Activated T-cell treated with anti-CD3 and anti-CD28 coated beads for 1 hour (primary cell): ENCODE results near the gene LSM11.

Experiments
- DNase-seq: peaks from one replicate; pipeline ENCODE4 v3.0.0-alpha.2; 2020; ENCODE audit warnings: low read depth

LSM11 gene

DNA sequence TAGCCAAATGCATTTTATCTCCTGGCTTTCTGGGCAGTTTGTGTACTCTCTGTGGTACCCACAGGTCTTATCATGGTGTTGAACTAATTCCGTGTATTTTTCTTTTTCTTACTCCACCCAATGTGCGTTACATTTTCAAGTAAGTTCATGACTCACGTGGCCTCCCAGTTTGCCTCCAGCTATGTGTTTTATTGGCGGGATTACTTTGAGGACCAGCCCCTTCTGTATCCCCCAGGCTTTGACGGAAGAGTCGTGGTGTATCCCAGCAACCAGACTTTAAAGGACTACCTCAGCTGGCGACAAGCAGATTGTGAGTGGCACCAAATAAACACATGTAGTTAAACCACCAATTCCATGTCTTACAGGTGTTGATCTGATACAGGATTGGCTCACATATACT lies 9.1 kb upstream of the LSM11 start:
- no peak for DNase-seq

DNA sequence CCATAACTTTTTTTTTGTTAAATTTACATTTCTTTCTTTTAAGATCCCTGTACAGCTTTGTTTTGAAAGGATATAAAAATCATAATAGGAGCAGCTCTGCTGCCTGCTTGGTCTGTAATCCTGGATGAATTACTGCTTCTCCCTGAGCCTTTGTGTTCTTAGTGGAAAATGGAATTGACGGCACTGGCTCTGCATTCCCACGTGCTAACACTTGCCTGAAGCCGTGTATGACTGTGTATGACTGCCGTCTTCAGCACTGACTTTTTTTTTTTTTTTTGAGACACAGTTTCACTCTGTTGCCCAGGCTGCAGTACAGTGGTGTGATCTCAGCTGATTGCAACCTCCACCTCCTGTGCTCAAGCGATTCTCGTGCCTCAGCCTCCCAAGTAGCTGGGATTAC lies 7.5 kb upstream of the LSM11 start:
- no peak for DNase-seq

DNA sequence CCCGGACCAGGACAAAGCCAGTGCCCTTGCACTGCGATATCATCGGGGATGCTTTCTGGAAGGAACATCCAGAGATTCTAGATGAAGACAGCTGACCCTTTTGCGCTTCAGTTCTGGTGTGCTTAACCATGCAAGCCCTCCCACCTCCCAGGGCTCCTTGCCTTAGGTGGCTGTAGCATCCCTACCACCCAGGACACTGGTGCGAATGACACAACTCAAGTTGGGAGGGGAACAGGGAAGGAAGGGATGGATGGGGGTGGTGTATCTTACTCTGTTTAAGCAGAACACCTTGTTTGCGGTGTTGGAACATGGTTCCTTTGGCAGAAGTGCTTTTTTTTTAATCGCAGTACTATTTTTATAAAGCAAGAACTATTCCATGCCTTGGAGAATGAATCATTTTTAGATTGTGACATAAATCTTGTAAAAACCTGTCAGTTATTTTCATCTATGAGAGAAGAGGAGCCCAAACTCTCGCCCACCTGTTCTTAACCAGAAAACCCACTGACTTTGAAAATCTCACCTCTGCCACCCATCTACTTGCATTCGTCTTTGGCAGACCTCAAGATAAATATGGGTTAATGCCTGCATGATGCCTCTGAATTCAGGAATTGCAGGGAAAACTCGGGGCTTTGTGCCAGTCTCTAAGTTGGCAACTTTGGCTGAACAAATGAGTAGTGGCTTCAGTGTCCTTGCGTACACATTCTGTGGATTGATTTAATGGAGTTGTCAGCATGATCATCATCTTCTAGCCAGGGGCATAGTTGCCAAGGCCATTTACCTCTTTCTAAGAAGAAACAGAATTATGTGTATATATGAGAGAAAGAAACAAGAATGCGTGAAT lies 3.9 kb upstream of the LSM11 start:
- no peak for DNase-seq

DNA sequence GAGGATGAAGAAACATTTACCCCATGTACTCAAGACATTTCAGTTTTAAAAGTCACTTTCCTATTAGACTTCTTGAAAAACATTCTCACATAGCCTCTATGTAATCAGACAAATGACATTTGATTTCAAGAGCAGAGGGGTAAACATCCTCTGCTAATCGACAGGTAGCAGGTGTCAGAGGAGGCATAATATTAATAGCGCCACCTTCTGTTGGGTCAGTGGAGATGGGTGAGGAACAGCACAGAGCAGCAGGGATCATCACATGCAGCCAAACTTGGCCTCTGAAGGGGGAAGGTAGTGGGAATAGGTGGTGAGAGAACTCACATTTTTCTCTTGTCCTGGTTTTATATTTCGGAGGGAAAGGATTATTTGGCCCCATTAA lies 3.3 kb upstream of the LSM11 start:
- DNase-seq = no peak

DNA sequence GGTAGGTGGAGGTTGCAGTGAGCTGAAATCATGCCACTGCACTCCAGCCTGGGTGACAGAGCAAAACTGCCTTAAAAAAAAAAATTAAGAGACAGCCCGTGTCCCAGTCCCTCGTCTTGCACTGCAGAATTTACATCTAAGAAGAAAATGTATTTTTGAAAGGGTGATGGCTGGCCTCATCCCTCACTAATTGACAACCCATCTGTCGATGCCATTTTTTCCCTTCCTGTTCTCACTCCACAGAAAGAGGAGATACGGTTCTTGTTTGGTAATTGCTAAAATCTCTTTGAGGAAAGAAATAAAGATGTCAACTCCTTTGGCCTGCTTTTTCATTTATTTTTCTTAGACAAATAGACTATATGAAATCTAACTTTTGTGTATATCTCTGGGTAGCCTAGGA lies 2.4 kb upstream of the LSM11 start:
- no peak for DNase-seq

DNA sequence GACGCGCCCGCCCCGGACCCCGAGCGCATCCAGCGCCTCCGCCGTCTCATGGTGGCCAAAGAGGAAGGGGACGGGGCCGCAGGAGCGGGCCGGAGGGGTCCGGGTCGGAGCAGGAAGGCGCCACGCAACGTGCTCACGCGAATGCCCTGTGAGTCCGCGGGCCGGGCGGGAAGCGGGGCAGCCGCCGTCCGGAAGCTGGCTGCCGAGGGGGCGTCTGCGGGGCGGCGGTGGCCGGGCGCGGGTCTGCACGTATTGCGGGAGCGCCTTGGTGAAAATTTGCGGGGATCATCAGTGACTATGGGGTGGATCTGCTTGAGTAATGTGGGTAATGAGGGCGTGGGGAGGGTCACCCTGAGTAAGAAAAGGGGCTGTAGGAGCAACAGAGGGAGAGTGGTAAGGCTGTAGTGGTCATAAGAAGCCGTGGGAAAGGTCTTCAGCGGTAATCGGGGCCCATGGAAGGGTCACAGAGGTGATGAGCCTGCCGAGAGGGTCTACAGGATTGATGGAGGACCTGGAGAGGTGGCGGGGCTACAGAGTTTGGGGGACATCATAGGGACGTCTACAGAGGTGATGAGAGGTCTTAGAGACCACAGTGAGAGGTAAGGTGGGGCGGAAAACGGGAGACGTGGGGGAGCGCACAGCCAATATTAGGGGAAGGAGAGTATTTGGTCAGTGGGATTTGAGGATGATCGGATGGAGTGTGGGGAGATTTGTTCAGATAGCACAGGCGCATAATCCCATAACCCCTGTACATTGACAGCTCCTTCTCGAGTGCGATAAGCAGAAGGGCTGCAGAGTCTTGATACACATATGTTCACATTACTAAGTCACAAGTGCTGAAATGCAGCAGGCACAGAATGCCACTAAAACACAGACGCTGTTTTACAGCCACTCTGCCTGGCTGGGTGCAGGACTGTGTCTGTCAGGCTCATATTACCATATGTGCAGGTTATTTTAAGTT lies 819 bp downstream of the LSM11 start:
- DNase-seq = no peak

DNA sequence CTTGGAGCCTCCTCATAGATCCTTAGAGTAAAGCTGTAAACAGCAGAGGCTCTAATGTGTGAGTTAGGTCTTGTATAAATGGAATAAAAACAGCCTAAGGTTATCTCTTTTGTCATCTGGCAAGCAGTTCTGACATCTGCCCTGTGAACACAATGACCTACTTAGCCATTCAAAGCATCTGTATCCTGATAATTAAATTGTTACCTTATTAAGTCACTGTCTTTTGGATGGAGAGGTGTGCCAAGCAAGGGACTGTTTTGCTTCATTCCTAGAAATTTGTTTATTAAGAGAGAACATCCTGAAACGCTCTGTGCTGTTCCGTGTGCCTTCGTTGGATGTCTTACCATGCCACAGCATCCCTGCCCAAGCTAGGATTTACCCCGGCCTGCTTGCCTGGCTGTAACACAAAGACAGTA lies 1.5 kb downstream of the LSM11 start:
- DNase-seq = no peak

DNA sequence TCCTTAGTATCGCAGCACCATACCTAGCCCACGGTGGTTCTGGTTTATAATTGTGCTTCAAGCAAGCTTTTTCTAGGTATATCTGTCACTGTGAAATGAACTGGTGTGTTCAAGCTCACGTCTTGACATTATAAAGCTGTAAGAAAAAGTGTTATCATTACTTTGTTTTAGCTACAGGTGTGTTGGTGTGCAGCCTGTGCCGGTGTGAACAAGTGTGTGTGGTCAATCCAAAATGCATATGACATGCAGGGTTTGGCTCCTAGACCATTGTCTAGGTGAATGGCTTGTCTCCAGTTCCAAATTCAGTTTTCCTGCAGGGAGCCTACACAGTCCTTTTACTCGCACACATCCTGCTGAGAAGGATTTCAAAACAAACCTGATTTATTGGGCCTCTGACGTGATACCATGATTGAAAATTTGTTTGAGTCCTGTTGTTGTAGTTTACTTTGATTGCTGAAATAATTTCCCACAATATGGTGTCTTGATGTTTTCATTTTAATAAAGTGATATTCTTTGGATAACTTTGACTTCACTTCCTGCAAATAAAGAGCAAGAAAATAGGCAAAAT lies 3.7 kb downstream of the LSM11 start:
- DNase-seq = no peak

DNA sequence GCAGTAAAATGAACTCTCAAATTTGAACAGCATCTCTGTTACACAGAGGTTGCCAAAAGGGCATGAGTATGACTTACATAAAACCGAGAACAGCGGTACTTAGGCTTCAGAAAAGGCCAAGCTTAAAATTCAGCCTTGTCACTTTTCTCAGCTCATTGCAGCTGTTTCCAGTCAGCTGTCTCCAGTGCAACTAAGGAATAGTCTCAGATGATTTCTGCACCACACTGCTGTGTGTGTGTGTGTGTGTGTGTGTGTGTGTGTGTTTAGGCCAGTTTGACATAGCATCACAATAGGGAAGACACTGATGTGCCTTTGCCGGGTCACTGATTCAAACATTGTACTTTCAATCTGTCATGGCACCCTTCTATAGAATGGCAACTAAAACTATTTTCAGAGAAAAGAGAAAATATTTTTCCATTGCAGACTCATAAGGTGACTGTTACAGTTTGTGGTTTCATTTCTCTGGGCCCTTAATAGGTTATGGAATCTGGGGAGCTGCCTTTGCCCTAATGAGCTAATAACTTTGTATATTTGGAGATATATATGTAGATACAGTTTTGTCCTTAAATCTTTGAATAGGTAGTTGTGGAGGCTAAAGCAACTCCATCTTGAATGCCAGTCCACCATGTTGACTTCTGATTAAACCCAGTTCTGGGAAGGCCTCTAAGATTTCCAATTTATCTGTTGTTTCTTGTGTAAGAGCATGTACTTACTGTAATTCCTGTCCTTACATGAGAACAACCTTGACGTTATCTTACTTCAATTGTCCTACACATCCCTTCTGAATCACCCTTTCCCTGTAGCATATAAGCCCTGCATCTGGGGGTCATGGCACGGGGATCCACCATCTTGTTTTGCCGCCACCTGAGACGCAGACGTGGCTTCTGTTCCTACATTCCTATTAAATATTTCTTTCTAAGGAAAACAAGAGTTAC lies 4.5 kb downstream of the LSM11 start:
- DNase-seq = no peak

DNA sequence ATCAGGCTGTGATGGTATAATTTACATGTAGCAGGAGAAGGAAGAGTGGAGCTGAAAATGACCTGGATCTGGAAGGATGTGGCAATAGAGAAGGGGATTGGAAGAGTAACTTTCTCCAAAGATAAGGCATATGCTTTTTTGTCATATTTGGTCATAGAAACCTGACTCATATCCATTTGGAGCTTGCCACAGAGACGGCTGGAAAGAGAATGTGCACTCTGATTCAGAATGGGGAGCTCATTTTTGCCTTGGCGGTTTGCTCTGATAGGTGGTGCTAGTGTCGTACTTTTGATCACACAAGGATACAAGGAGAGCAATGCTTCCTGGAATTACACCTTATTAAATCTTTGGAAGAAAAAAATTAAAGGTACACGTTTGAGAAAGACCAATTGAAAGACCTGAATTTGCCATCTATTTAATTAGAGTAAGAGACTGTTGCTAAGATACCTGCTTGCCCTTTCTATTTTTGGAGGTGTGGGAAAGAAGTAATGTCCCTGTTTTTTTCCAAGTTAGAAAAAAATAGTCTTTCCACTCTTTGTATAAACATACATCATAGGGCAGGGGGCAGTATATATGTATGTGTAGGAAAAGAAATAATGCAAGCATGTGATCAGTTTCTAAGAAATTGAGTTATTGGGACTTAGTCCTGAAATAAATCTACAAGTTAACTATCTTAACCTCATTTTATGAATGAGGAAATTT lies 5.4 kb downstream of the LSM11 start:
- no peak for DNase-seq

DNA sequence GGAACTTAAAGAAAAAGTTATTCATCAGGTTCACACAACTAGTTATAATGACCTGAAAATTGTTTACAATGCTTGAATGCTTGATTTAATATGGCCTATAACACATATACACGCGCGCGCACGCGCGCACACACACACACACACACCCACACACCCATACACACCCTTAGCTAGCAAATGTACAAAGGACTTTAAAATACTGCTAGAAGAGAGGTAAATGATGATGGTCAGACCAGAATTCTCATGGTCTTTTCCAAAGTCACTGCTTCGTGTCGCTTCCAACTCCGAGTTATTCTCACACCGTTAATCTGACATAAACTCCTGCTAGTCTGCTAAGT lies 5.9 kb downstream of the LSM11 start:
- no peak for DNase-seq

DNA sequence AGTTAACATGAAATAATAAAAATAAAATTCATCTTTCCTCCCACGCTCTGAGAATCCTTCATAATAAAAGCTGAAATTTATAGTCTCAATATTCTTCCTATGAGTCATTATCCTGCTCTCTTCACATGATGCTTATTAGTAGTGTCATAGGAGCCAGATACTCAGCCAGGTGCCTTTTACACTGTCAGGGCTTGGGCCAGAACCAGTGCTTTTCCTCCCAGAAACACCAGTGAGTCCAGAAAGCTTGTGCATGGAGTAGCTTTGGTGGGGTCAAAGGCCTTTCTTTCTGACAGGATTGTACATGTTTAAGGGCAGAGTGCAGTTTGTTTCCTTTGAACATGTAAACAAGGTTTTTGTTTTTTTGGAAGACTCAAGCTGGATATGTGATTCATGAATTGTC lies 6.8 kb downstream of the LSM11 start:
- DNase-seq = no peak

DNA sequence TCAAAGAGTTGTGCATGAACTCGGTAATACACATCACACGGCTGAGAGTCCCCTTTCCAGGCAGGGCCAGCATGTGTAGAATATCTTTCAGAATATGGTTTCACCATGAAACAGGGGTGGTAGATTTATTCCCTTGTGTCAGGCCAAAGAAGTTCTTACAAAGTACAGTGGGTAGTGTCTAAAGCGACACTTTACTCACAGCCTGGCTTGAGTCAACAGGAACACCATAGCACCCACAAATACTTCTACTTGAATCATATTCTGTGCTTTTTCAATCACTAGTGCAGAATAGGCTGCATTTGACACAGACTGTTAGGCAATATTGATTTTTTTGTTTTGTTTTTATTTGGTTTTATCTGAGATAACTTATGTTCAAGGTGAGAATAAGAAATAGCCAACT lies 12.6 kb downstream of the LSM11 start:
- no peak for DNase-seq

DNA sequence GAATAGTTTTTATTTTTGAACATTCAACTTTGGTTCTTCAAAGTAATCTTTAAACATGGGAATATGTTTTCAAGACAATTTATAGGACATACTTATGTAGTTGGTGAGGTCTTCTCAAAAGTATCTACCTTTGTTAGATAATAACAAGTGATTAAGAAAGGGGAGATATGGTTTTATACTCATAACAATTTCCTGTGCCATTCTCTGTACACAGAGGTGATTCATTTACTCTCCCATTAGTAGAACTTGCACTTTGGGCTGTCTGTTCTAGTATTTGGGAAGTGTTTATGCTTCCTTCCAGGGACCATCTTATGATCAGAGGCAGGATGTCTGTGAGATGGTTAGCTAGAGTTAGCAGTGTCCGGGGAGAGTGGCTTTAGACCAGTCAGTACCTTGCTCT lies 15.2 kb downstream of the LSM11 start:
- DNase-seq = no peak

DNA sequence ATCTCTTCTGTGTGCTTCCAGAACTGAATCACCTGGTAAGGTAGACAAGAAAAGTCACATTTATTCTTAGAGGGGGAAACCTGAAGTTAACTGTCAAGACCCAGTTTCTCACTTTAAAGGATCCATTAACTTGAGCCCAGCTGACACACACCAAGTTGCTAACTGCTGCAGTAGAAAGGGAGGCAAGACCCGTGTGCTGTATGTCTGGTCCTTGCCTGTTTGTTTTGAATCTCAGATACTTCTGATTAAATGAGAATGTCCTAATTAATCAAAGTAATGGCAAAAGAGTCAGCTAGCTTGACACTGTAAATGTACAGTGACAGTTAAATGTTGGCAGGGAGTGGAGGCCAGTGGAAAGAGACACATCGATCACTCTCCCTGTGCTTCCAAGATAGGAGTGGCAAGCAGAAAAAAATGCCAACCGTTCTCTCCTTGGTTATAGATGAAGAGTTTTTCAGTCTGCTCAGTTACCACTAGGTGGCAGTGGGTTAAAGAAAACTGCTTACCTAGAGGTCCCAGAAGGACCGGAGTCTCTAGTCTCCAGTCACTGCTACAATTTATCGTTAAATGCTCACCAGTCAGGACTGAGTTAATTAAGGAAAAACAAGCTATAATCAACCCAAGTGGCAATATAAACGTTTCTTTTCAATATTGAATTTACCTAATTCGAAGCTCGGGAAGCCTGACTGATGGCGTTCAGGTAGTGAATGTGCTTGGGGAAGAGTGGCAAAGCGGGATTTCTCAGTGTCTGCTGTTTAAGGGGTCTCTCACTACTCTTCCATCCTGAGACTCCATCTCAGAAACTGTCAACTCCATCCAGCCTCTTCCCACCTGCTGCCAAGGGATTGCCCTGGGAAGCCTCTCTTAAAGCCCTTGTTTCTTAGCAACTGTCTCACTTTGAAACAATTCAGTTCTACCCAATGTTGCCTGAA lies 18.4 kb downstream of the LSM11 start:
- DNase-seq = no peak

DNA sequence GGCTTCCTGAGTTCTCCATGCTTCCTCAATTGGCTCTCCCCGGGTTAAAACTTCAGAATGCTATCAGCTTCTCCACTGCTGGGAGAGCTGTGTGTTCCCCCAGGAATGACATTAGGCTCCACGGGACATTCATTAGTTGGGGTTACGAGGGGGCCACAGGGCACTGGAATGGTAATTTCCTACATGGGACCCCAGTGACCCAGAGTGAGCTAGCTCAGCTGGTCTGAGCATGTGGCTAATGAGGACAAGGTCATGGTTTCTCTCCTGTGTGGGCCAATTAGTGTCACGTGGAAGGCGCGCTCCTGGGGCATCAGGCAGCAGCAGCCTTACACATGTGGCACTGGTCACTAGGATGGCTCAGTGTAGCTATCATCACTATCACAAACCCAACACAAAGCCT lies 21.0 kb downstream of the LSM11 start:
- DNase-seq = no peak

DNA sequence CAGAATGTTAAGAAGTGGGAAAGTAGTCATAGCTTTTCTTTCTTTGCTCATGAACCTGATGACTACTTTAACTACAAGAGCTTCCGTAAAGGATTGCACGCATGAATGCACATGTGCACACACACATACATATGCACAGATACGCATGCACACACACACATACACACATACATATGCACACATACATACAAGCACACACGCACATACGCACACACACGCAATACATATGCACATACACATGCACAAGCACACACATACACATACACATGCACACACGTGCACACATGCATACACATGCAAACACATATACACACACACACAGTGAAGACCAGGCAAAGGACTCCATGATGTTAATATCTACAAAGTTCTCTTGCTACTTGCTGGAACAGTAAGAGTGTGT lies 22.9 kb downstream of the LSM11 start:
- no peak for DNase-seq

DNA sequence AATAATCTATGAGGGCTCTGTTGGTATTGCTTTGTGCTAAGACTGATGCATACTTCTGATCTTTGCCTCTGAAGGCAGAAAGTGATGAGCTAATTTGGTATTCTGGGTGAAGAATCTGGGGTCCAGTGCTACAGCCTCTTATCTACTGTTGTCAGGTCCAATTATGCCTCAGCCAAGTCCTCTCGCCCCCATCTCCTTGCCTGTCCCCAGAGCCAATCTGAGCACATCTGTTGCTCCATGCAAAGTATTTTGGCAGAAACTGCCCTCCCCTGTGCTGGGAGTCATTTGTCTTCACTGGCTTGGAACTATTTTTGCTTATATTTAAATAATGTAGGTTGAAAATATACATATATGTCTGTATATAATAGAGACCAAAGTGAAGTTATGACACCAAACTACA lies 23.4 kb downstream of the LSM11 start:
- no peak for DNase-seq

DNA sequence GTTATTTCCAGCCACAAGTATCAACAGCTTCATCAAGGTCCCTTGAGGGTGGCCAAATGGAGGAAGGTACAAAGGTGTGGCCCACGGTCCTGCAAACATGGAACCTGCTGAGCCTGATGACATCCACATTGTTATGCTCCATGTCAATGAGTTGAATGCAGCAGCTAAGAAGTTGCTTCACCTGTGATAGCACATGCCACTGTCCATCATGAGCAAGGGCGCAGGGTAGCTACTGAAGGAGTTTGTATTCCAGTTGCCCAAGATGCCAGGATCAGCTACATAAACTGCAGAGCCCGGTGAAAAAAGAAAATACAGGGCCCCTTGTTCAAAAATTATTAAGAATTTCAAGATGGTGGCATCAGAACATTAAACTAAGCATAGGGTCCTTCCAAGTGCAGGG lies 24.2 kb downstream of the LSM11 start:
- no peak for DNase-seq

DNA sequence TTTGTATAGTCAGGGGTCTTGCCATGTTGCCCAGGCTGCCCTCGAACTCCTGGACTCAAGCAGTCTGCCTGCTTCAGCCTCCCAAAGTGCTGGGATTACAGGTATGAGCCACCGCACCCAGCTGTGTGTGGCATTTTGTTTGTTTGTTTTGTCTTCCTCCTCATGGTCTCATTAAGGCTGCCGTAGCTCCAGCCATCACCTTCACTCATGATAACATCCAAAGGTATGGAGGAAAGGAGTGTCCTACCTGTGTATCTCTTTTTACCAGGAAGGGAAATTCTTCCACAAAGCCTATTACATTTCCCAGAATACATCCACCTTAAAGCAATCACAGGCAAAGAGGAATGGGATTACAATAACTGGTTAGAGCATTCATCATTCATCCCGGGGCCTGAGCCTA lies 27.2 kb downstream of the LSM11 start:
- no peak for DNase-seq
